Caco-2 (cell line): ENCODE measurements around the gene TBL1X. TPM values are rescaled to one million over a fixed set of nuclear protein-coding genes. Genes with fewer than 3 reads are reported as not detected.

Experiments
- BruUV-seq: library from RNA; stranded (reverse); fragments of 400-500 nt; replicated peaks from 2 replicates; lab custom pipeline; 2021; lab: Mats Ljungman, UMichigan
- CTCF ChIA-PET: fragments of 300-600 bp; sonication (Branson Sonifier 250); formaldehyde crosslinking; loops from one replicate; lab custom pipeline; 2022; ENCODE audit warnings: antibody characterized with exemption; lab: Charles Lee
- POLR2A ChIA-PET: fragments of 300-600 bp; sonication (Branson Sonifier 250); formaldehyde crosslinking; loops from one replicate; lab custom pipeline; 2022; ENCODE audit warnings: antibody characterized with exemption; lab: Charles Lee
- DNase-seq, 2 experiments: peaks; one replicate each; pipeline versions ENCODE4 v3.0.0 to v3.0.0-alpha.2; 2020 to 2022
- H3K27me3 ChIP-seq: replicated peaks from 2 replicates; pipeline ENCODE4 v1.6.0; 2011; ENCODE audit warnings: low read length; ENCODE audit not compliant: control insufficient read depth, insufficient read depth
- H3K36me3 ChIP-seq: 2 replicates; pipeline ENCODE4 v1.5.1; 2011; ENCODE audit warnings: low read length; ENCODE audit not compliant: control insufficient read depth, insufficient read depth
- H3K4me1 ChIP-seq: fragments of 250-450 bp; sonication (Bioruptor Pico); 2 replicates; pipeline ENCODE4 v1.5.1; 2020; ENCODE audit warnings: mild to moderate bottlenecking
- H3K4me3 ChIP-seq: 2 replicates; pipeline ENCODE4 v1.5.1; 2011; ENCODE audit warnings: low read depth, mild to moderate bottlenecking, control low read depth, low read length
- H3K9me3 ChIP-seq: fragments of 250-450 bp; sonication (Bioruptor Pico); 2 replicates; pipeline ENCODE4 v1.5.1; 2020; ENCODE audit warnings: mild to moderate bottlenecking, moderate library complexity
- H3K27ac Mint-ChIP-seq: one replicate; pipeline ENCODE4 v1.8.0; 2022; ENCODE audit warnings: mixed read lengths; ENCODE audit not compliant: unreplicated experiment
- H3K27me3 Mint-ChIP-seq: one replicate; pipeline ENCODE4 v1.8.0; 2022; ENCODE audit warnings: mixed read lengths; ENCODE audit not compliant: insufficient read depth, unreplicated experiment
- H3K36me3 Mint-ChIP-seq: one replicate; pipeline ENCODE4 v1.8.0; 2022; ENCODE audit warnings: mild to moderate bottlenecking, mixed read lengths; ENCODE audit not compliant: insufficient read depth, unreplicated experiment
- H3K4me1 Mint-ChIP-seq: one replicate; pipeline ENCODE4 v1.8.0; 2022; ENCODE audit warnings: low read depth, mixed read lengths; ENCODE audit not compliant: unreplicated experiment
- H3K4me3 Mint-ChIP-seq: one replicate; pipeline ENCODE4 v1.8.0; 2022; ENCODE audit warnings: mild to moderate bottlenecking, moderate library complexity, mixed read lengths; ENCODE audit not compliant: unreplicated experiment
- H3K9me3 Mint-ChIP-seq: one replicate; pipeline ENCODE4 v1.8.0; 2022; ENCODE audit warnings: mixed read lengths; ENCODE audit not compliant: unreplicated experiment
- intact Hi-C: fragments of 100-400 bp; cut with micrococcal nuclease; formaldehyde crosslinking; loops from one replicate; pipeline ENCODE4 v1.10.0; 2022; ENCODE audit not compliant: unreplicated experiment
- total RNA-seq: library from RNA; stranded (reverse); gene quantifications from 2 replicates; pipeline ENCODE4 v1.2.3, GENCODE V29; 2022
- TF ChIP-seq, protein P1 (sequence below), 2 experiments: fragments of 200-600 bp in 1 of 2; IDR thresholded peaks; 1 replicate in 1 of 2; 2 replicates in 1 of 2; pipeline versions ENCODE4 v1.5.1 to v1.8.0; 2011 to 2022; ENCODE audit warnings: antibody characterized with exemption in 1 of 2, control low read depth in 1 of 2, inconsistent platforms in 1 of 2, low read depth in 1 of 2, low read length in 1 of 2, mild to moderate bottlenecking in 1 of 2, moderate library complexity in 1 of 2; ENCODE audit not compliant: insufficient read depth in 1 of 2, severe bottlenecking in 1 of 2, unreplicated experiment in 1 of 2

The TBL1X gene
- total RNA-seq, 1 experiment from 2014 or later = 84.2 TPM

GRCh38 chrX:9581771-9582385 lies 117.0 kb downstream of the TBL1X start:
- Histone ChIP-seq H3K36me3 (no peaks in the 10 kb centered on the region), H3K9me3 (no peaks in the 10 kb centered on the region), H3K4me3 (no peak overlapping the region), H3K27me3 (no peaks in the 10 kb centered on the region), H3K4me1 (no peaks in the 10 kb centered on the region)
- no peak for DNase-seq
- H3K9me3 Mint-ChIP-seq = no peaks in the 10 kb centered on the region
- BruUV-seq = no TSS peak
- intact Hi-C loops = no loop called here
- H3K27ac Mint-ChIP-seq = no peak overlapping the region
- ChIA-PET CTCF (no interaction called here), POLR2A (no interaction called here)
- TF ChIP-seq, protein P1, sequence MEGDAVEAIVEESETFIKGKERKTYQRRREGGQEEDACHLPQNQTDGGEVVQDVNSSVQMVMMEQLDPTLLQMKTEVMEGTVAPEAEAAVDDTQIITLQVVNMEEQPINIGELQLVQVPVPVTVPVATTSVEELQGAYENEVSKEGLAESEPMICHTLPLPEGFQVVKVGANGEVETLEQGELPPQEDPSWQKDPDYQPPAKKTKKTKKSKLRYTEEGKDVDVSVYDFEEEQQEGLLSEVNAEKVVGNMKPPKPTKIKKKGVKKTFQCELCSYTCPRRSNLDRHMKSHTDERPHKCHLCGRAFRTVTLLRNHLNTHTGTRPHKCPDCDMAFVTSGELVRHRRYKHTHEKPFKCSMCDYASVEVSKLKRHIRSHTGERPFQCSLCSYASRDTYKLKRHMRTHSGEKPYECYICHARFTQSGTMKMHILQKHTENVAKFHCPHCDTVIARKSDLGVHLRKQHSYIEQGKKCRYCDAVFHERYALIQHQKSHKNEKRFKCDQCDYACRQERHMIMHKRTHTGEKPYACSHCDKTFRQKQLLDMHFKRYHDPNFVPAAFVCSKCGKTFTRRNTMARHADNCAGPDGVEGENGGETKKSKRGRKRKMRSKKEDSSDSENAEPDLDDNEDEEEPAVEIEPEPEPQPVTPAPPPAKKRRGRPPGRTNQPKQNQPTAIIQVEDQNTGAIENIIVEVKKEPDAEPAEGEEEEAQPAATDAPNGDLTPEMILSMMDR (IDR thresholded peaks at IDR 0.05; ENCODE audit: insufficient read depth in 1 of 2, low read depth in 1 of 2, low read length in 1 of 2, severe bottlenecking in 1 of 2, unreplicated experiment in 1 of 2) = no peak
- no peaks in the 10 kb centered on the region for H3K4me1 Mint-ChIP-seq
- H3K4me3 Mint-ChIP-seq = no peak overlapping the region
- no peaks in the 10 kb centered on the region for H3K27me3 Mint-ChIP-seq
- H3K36me3 Mint-ChIP-seq = peaks cover 22% of the 10 kb centered on the region

DNA sequence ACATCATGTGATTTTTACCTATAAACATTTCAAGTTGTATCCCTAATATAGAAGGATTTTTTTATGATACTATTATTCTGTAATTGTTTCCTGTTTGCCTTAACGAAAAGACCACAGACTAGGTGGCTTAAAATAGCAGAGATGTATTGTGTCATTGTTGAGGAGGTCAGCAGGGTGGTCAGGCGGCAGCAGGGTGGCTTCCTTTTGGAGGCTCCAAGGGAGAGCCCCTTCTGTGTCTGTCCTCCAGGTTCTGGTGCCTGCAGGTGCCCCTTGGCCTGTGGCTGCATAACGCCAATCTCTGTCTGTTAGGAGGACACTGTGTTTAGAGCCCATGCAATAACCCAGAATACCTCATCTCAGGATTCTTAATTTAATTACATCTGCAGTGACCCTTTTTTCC lies 118.1 kb downstream of the TBL1X start:
- DNase-seq = no peak
- Mint-ChIP-seq H3K27ac (no peak overlapping the region), H3K4me1 (no peaks in the 10 kb centered on the region), H3K27me3 (no peaks in the 10 kb centered on the region), H3K4me3 (no peak overlapping the region), H3K9me3 (no peaks in the 10 kb centered on the region), H3K36me3 (peaks cover 28% of the 10 kb centered on the region)
- ChIA-PET CTCF (no interaction called here), POLR2A (no interaction called here)
- BruUV-seq = no TSS peak
- H3K9me3 ChIP-seq = no peaks in the 10 kb centered on the region
- intact Hi-C loops = no loop called here
- TF ChIP-seq, protein P1 (IDR thresholded peaks at IDR 0.05; ENCODE audit: insufficient read depth in 1 of 2, low read depth in 1 of 2, low read length in 1 of 2, severe bottlenecking in 1 of 2, unreplicated experiment in 1 of 2) = no peak
- H3K4me3 ChIP-seq = no peak overlapping the region
- H3K4me1 ChIP-seq = no peaks in the 10 kb centered on the region
- no peaks in the 10 kb centered on the region for H3K27me3 ChIP-seq
- no peaks in the 10 kb centered on the region for H3K36me3 ChIP-seq

GRCh38 chrX:9586992-9587392 lies 122.1 kb downstream of the TBL1X start:
- no TSS peak for BruUV-seq
- no peak overlapping the region for H3K4me3 ChIP-seq
- H3K4me1 Mint-ChIP-seq = no peaks in the 10 kb centered on the region
- intact Hi-C loops = no loop called here
- peaks cover 34% of the 10 kb centered on the region for H3K36me3 Mint-ChIP-seq
- H3K27ac Mint-ChIP-seq = no peak overlapping the region
- H3K4me3 Mint-ChIP-seq = no peak overlapping the region
- H3K27me3 ChIP-seq = no peaks in the 10 kb centered on the region
- H3K9me3 ChIP-seq = no peaks in the 10 kb centered on the region
- no peaks in the 10 kb centered on the region for H3K36me3 ChIP-seq
- H3K4me1 ChIP-seq = no peaks in the 10 kb centered on the region
- POLR2A ChIA-PET = no interaction called here
- no peak for DNase-seq
- H3K9me3 Mint-ChIP-seq = no peaks in the 10 kb centered on the region
- TF ChIP-seq, protein P1 (IDR thresholded peaks at IDR 0.05; ENCODE audit: insufficient read depth in 1 of 2, low read depth in 1 of 2, low read length in 1 of 2, severe bottlenecking in 1 of 2, unreplicated experiment in 1 of 2) = no peak
- H3K27me3 Mint-ChIP-seq = no peaks in the 10 kb centered on the region
- CTCF ChIA-PET = no interaction called here
